HepG2 (cell line): ENCODE results near the gene XPNPEP2.

ENCODE experiments used
- ASH2L ChIP-seq: fragments of 300-600, 200-600 bp; sonication (generic); IDR thresholded peaks from 2 replicates; pipeline ENCODE4 v1.7.0; 2017; ENCODE audit warnings: low read depth, mild to moderate bottlenecking, moderate library complexity, mixed read lengths, low read length; ENCODE audit not compliant: insufficient read length
- BHLHE40 ChIP-seq: IDR thresholded peaks from 2 replicates; pipeline ENCODE4 v1.6.1; 2011; ENCODE audit warnings: low read length, improper control_type of control experiment
- HNRNPH1 ChIP-seq: fragments of 200-400 bp; formaldehyde crosslinking; optimal IDR thresholded peaks from 2 replicates; pipeline ENCODE3; 2017; ENCODE audit warnings: mild to moderate bottlenecking, low read depth, low read length
- POLR2A ChIP-seq, 2 experiments: IDR thresholded peaks; 2 replicates each; pipeline ENCODE4 v1.6.1; 2011; ENCODE audit warnings: low read depth in 2 of 2, low read length in 2 of 2, mild to moderate bottlenecking in 1 of 2, moderate library complexity in 1 of 2; ENCODE audit not compliant: insufficient read depth in 1 of 2
- SNRNP70 ChIP-seq: fragments of 200-400 bp; formaldehyde crosslinking; IDR thresholded peaks from 2 replicates; pipeline ENCODE4 v1.6.1; 2017; ENCODE audit warnings: mild to moderate bottlenecking, low read depth, low read length, moderate library complexity
- ZNF143 ChIP-seq: sonication (generic); formaldehyde crosslinking; IDR thresholded peaks from 2 replicates; pipeline ENCODE4 v1.4.0; 2020; ENCODE audit warnings: missing genetic modification reagents
- TF ChIP-seq, protein P1 (sequence below): sonication (generic); formaldehyde crosslinking; IDR thresholded peaks from 2 replicates; pipeline ENCODE4 v1.5.0; 2020; ENCODE audit warnings: mild to moderate bottlenecking, missing genetic modification reagents, moderate library complexity

DNA sequence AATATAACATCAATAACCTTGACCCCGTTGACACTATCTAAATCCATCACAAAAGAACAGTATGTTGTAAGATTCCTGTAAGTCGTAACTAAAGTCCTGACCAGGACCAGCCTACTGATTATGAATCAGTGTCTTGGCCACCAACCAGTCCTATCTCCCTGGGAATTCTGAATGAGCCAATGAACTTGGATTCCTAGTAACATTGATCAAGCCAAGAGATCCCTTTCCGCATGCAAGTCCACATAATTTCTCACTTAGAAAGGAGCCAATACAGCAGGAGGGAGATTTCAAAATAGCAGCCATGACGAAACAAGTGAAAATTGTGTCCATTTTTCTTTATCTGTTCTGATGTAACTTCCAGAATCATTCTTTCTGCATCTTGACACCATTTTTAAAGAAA, 9.5 kb downstream of the XPNPEP2 start:
- TF ChIP-seq BHLHE40: no peak
- no peak for TF ChIP-seq POLR2A (IDR thresholded peaks at IDR 0.05; ENCODE audit: insufficient read depth in 1 of 2, low read depth in 2 of 2, low read length in 2 of 2)
- TF ChIP-seq ZNF143: no peak
- TF ChIP-seq, protein P1, sequence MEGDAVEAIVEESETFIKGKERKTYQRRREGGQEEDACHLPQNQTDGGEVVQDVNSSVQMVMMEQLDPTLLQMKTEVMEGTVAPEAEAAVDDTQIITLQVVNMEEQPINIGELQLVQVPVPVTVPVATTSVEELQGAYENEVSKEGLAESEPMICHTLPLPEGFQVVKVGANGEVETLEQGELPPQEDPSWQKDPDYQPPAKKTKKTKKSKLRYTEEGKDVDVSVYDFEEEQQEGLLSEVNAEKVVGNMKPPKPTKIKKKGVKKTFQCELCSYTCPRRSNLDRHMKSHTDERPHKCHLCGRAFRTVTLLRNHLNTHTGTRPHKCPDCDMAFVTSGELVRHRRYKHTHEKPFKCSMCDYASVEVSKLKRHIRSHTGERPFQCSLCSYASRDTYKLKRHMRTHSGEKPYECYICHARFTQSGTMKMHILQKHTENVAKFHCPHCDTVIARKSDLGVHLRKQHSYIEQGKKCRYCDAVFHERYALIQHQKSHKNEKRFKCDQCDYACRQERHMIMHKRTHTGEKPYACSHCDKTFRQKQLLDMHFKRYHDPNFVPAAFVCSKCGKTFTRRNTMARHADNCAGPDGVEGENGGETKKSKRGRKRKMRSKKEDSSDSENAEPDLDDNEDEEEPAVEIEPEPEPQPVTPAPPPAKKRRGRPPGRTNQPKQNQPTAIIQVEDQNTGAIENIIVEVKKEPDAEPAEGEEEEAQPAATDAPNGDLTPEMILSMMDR (CRISPR knock-in tag): no peak
- TF ChIP-seq SNRNP70: no peak
- no peak for TF ChIP-seq HNRNPH1
- TF ChIP-seq ASH2L: no peak
